Lower leg skin (tissue), 4 donors: ENCODE results near the gene SERPINH1. TPM values are rescaled to one million over a fixed set of nuclear protein-coding genes. Genes with fewer than 3 reads are reported as not detected.

Experiments used
- DNase-seq, 2 donors: peaks; one replicate each; pipeline ENCODE4 v3.0.0-alpha.2; 2019; ENCODE audit warnings: low spot score in 2 of 2
- H3K4me3 ChIP-seq: fragments of 200-600 bp; sonication (generic); 2 replicates; pipeline ENCODE4 v1.5.1; 2017; ENCODE audit warnings: mild to moderate bottlenecking, low read depth; ENCODE audit not compliant: poor library complexity, severe bottlenecking
- CTCF ChIP-seq, 3 donors: fragments of 450-650 bp; IDR thresholded peaks; one replicate each; pipeline ENCODE4 v1.5.1; 2016; ENCODE audit warnings: antibody characterized with exemption in 3 of 3, mild to moderate bottlenecking in 3 of 3, moderate library complexity in 2 of 3
- POLR2A ChIP-seq, 2 donors: fragments of 450-650 bp; IDR thresholded peaks; one replicate each; pipeline ENCODE4 v1.6.1; 2016 to 2017; ENCODE audit warnings: antibody characterized with exemption in 2 of 2, mild to moderate bottlenecking in 1 of 2, moderate library complexity in 1 of 2
- WGBS, 2 donors: methylation state at CpG; one replicate each; pipeline ENCODE4 v1.1.5; 2018; 5-methylcytosine and 5-hydroxymethylcytosine counted together
- intact Hi-C: fragments of 100-400 bp; cut with DNase I; formaldehyde crosslinking; loops from one replicate; pipeline ENCODE4 v1.15.0; 2023; ENCODE audit warnings: low total_unique reads
- total RNA-seq, 4 donors: library from RNA; depleted of rRNA; stranded (reverse); fragments of >200 nt; gene quantifications; one replicate each; pipeline ENCODE4 v1.1.0, GENCODE V29; 2016

Gene SERPINH1
- total RNA-seq, 4 donors from 2014 or later, result 73.3 to 116 (median 94.3) TPM

- WGBS, 2 donors, result 47 to 63% methylated on average over 9 of the region's 9 CpGs
- no peak for TF ChIP-seq POLR2A (IDR thresholded peaks at IDR 0.05)
- no peak for TF ChIP-seq CTCF (IDR thresholded peaks at IDR 0.05)
- DNase-seq, result no peak
- no peak overlapping the region for H3K4me3 ChIP-seq
- intact Hi-C loops, result no loop called here
Observed at GRCh38 chr11:75570559-75571139, 8.6 kb downstream of the SERPINH1 start.

- TF ChIP-seq CTCF (IDR thresholded peaks at IDR 0.05) (no peak), POLR2A (IDR thresholded peaks at IDR 0.05) (no peak)
- WGBS, 2 donors, result 80 to 91% methylated on average over 14 of the region's 14 CpGs
- intact Hi-C loops, result no loop called here
- H3K4me3 ChIP-seq, result no peak overlapping the region
- no peak for DNase-seq
Observed at GRCh38 chr11:75571625-75572024, 9.6 kb downstream of the SERPINH1 start.

- WGBS, 2 donors, result 64 to 70% methylated on average over 8 of the region's 8 CpGs
- intact Hi-C loops, result no loop called here
- no peak for TF ChIP-seq POLR2A (IDR thresholded peaks at IDR 0.05)
- no peak for TF ChIP-seq CTCF (IDR thresholded peaks at IDR 0.05)
- no peak for DNase-seq
- no peak overlapping the region for H3K4me3 ChIP-seq
Observed at GRCh38 chr11:75572744-75573143, 10.7 kb downstream of the SERPINH1 start.

GRCh38 chr11:75574698-75575602 lies 12.9 kb downstream of the SERPINH1 start:
- 71 to 73% methylated on average over 12 of the region's 12 CpGs for WGBS, 2 donors
- TF ChIP-seq POLR2A (IDR thresholded peaks at IDR 0.05) (no peak), CTCF (IDR thresholded peaks at IDR 0.05) (no peak)
- DNase-seq, result no peak
- no peak overlapping the region for H3K4me3 ChIP-seq
- intact Hi-C loops, result no loop called here

GRCh38 chr11:75576017-75576416 lies 14.0 kb downstream of the SERPINH1 start:
- no peak for DNase-seq
- TF ChIP-seq CTCF (IDR thresholded peaks at IDR 0.05), result no peak
- no peak for TF ChIP-seq POLR2A (IDR thresholded peaks at IDR 0.05)
- no peak overlapping the region for H3K4me3 ChIP-seq
- intact Hi-C loops, result no loop called here
- WGBS, 2 donors, result 66 to 70% methylated on average over 6 of the region's 6 CpGs
